ENCODE data around the gene RNF144A. TPM values are rescaled to one million over a fixed set of nuclear protein-coding genes. Genes with fewer than 3 reads are reported as not detected.

RNF144A gene
- total and polyA plus RNA-seq, 2 experiments from 2014 or later, result 2.8 to 14.7 TPM

- TF ChIP-seq ZNF462 (CRISPR knock-in tag; IDR thresholded peaks at IDR 0.05) (no peak), ZNF114 (CRISPR knock-in tag; IDR thresholded peaks at IDR 0.05) (no peak), EZH2phosphoT487 (IDR thresholded peaks at IDR 0.05; ENCODE audit: unreplicated experiment) (no peak), NANOG (IDR thresholded peaks at IDR 0.05; ENCODE audit: borderline replicate concordance) (no peak), JUNB (IDR thresholded peaks at IDR 0.05; ENCODE audit: unreplicated experiment) (no peak)
Measured at GRCh38 chr2:6881046-6881445, 36.2 kb upstream of the RNF144A start (continued).

GRCh38 chr2:6881516-6881915, 35.7 kb upstream of the RNF144A start:
- H3K9me2 ChIP-seq (ENCODE audit: insufficient read depth), result no peaks in the 10 kb centered on the region
- H3K4me2 ChIP-seq, result no peak overlapping the region
- no peaks in the 10 kb centered on the region for H3K79me2 ChIP-seq (replicated peaks; ENCODE audit: insufficient read depth)
- TF ChIP-seq ETS1 (IDR thresholded peaks at IDR 0.05) (no peak), REST (IDR thresholded peaks at IDR 0.05; ENCODE audit: unreplicated experiment) (no peak), POLR2AphosphoS5 (IDR thresholded peaks at IDR 0.05; ENCODE audit: low read depth) (no peak), EZH2 (IDR thresholded peaks at IDR 0.05; ENCODE audit: low read depth, unreplicated experiment) (no peak), CTCF (conservative IDR thresholded peaks at IDR 0.05; ENCODE audit: low read depth in 2 of 2) (no peak), CREB1 (CRISPR knock-in tag; IDR thresholded peaks at IDR 0.05; ENCODE audit: low read depth) (no peak)
- no peak overlapping the region for H3K27ac ChIP-seq (ENCODE audit: low read depth)
- no peaks in the 10 kb centered on the region for H3K4me1 ChIP-seq (ENCODE audit: insufficient read depth)
- H4K20me1 ChIP-seq (replicated peaks; ENCODE audit: insufficient read depth), result no peaks in the 10 kb centered on the region
- no peak overlapping the region for H3K4me3 ChIP-seq
- Mint-ChIP-seq H3K4me3 (no peak overlapping the region), H3K36me3 (ENCODE audit: low read depth) (peaks cover 9% of the 10 kb centered on the region; the same call in 1 of the 3 replicates), H3K9me3 (peaks cover 40% of the 10 kb centered on the region), H3K4me1 (no peaks in the 10 kb centered on the region), H3K27ac (no peak overlapping the region), H3K27me3 (ENCODE audit: insufficient read depth, low read depth, poor library complexity) (no peaks in the 10 kb centered on the region)
- ATAC-seq (no peak), DNase-seq (ENCODE audit: low spot score) (no peak)
- H3K27me3 ChIP-seq (ENCODE audit: insufficient read depth), result no peaks in the 10 kb centered on the region
- H2AFZ ChIP-seq, result no peak overlapping the region
- H3K36me3 ChIP-seq (ENCODE audit: insufficient read depth), result no peaks in the 10 kb centered on the region
- no peaks in the 10 kb centered on the region for H3F3A ChIP-seq (replicated peaks; ENCODE audit: low read depth)
